HCT116 (cell line): ENCODE measurements around the gene ANKEF1.

Experiments used
- ATF3 ChIP-seq: IDR thresholded peaks from 2 replicates; pipeline ENCODE4 v1.6.1; 2012
- CEBPB ChIP-seq: IDR thresholded peaks from 2 replicates; pipeline ENCODE4 v1.6.1; 2012; ENCODE audit warnings: low read depth
- CTCF ChIP-seq, 3 experiments: fragments of 200-600 bp in 1 of 3; sonication (generic) in 1 of 3; IDR thresholded peaks in 2 of 3; conservative IDR thresholded peaks in 1 of 3; 2 replicates each; pipeline ENCODE4 v1.5.1; 2012 to 2017; ENCODE audit warnings: low read depth in 2 of 3, low read length in 2 of 3, antibody characterized with exemption in 1 of 3, borderline replicate concordance in 1 of 3, control low read depth in 1 of 3, mild to moderate bottlenecking in 1 of 3, mixed read lengths in 1 of 3, mixed run types in 1 of 3, moderate library complexity in 1 of 3; ENCODE audit not compliant: insufficient read depth in 1 of 3
- EZH2 ChIP-seq: fragments of 200-600 bp; sonication (generic); IDR thresholded peaks from 2 replicates; pipeline ENCODE4 v1.6.1; 2017; ENCODE audit warnings: antibody characterized with exemption, mixed run types
- EZH2phosphoT487 ChIP-seq: fragments of 200-600 bp; IDR thresholded peaks from 2 replicates; pipeline ENCODE4 v1.6.1; 2018; ENCODE audit warnings: antibody characterized with exemption, borderline replicate concordance
- FOSL1 ChIP-seq: IDR thresholded peaks from 2 replicates; pipeline ENCODE4 v1.6.1; 2012; ENCODE audit warnings: low read depth
- POLR2A ChIP-seq: IDR thresholded peaks from 2 replicates; pipeline ENCODE4 v1.7.0; 2011; ENCODE audit warnings: borderline replicate concordance; ENCODE audit not compliant: insufficient read depth, insufficient read length; ENCODE audit errors: extremely low read depth
- POLR2AphosphoS5 ChIP-seq: IDR thresholded peaks from 2 replicates; pipeline ENCODE4 v1.6.1; 2011; ENCODE audit warnings: mild to moderate bottlenecking, low read depth, low read length, moderate library complexity
- RAD21 ChIP-seq: IDR thresholded peaks from 2 replicates; pipeline ENCODE4 v1.6.1; 2012; ENCODE audit warnings: low read depth, mild to moderate bottlenecking
- SIN3A ChIP-seq: IDR thresholded peaks from 2 replicates; pipeline ENCODE4 v1.6.1; 2012; ENCODE audit warnings: low read depth
- SRF ChIP-seq: IDR thresholded peaks from 2 replicates; pipeline ENCODE4 v1.6.1; 2012; ENCODE audit warnings: low read depth
- YY1 ChIP-seq: IDR thresholded peaks from 2 replicates; pipeline ENCODE4 v1.6.1; 2011; ENCODE audit warnings: low read length, low read depth, moderate library complexity, mild to moderate bottlenecking; ENCODE audit not compliant: insufficient replicate concordance; ENCODE audit errors: extremely low read depth
- TF ChIP-seq, protein P1 (sequence below): IDR thresholded peaks from 2 replicates; pipeline ENCODE4 v1.6.1; 2012
- TF ChIP-seq, protein P2 (sequence below): IDR thresholded peaks from 2 replicates; pipeline ENCODE4 v1.6.1; 2012; ENCODE audit warnings: low read depth

- TF ChIP-seq RAD21 (no peak), SIN3A (peak; percentile 49; the same call in 1 of the 2 replicates), CTCF (IDR thresholded peaks at IDR 0.05 in 2 of 3, conservative IDR thresholded peaks at IDR 0.05 in 1 of 3; ENCODE audit: borderline replicate concordance in 1 of 3, insufficient read depth in 1 of 3, low read depth in 2 of 3, low read length in 2 of 3) (no peak), POLR2A (no peak), CEBPB (no peak), POLR2AphosphoS5 (no peak), ATF3 (no peak), SRF (no peak), EZH2phosphoT487 (no peak), EZH2 (no peak), FOSL1 (peak; percentile 82), YY1 (no peak)
- TF ChIP-seq, protein P1, sequence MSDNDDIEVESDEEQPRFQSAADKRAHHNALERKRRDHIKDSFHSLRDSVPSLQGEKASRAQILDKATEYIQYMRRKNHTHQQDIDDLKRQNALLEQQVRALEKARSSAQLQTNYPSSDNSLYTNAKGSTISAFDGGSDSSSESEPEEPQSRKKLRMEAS: 0 out of 2 replicates have a peak, but pooled peaks have one; percentile 25
- TF ChIP-seq, protein P2, sequence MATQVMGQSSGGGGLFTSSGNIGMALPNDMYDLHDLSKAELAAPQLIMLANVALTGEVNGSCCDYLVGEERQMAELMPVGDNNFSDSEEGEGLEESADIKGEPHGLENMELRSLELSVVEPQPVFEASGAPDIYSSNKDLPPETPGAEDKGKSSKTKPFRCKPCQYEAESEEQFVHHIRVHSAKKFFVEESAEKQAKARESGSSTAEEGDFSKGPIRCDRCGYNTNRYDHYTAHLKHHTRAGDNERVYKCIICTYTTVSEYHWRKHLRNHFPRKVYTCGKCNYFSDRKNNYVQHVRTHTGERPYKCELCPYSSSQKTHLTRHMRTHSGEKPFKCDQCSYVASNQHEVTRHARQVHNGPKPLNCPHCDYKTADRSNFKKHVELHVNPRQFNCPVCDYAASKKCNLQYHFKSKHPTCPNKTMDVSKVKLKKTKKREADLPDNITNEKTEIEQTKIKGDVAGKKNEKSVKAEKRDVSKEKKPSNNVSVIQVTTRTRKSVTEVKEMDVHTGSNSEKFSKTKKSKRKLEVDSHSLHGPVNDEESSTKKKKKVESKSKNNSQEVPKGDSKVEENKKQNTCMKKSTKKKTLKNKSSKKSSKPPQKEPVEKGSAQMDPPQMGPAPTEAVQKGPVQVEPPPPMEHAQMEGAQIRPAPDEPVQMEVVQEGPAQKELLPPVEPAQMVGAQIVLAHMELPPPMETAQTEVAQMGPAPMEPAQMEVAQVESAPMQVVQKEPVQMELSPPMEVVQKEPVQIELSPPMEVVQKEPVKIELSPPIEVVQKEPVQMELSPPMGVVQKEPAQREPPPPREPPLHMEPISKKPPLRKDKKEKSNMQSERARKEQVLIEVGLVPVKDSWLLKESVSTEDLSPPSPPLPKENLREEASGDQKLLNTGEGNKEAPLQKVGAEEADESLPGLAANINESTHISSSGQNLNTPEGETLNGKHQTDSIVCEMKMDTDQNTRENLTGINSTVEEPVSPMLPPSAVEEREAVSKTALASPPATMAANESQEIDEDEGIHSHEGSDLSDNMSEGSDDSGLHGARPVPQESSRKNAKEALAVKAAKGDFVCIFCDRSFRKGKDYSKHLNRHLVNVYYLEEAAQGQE: no peak
These were observed 5.5 kb downstream of the ANKEF1 start for GRCh38 chr20:10040070-10040975.
